Kidney capillary endothelial cell (primary cell): ENCODE data around the gene NTSR2.

Source experiments
- DNase-seq: peaks from one replicate; pipeline ENCODE4 v3.0.0-alpha.2; 2018; ENCODE audit warnings: low spot score

Gene NTSR2

DNA sequence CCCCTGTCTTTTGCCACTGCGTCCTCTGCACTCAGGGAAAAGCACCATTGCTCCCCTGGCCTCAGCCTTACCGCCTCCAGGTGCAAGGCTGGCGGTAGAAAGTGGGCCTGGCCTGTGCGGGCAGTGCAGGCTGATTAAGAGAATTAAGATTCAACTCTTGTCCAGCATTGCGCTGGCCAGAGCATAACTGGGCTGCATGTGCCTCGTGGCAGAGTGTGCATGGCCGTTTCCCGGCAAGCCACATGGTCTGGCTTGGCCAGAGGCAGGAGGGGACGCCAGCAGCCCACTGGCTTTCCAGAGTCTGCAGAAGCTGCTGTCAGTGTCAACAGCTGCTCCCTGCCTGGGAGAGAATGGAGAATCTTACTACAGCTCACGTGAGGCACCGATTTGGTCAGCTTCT, 12.3 kb downstream of the NTSR2 start:
- DNase-seq, result no peak

DNA sequence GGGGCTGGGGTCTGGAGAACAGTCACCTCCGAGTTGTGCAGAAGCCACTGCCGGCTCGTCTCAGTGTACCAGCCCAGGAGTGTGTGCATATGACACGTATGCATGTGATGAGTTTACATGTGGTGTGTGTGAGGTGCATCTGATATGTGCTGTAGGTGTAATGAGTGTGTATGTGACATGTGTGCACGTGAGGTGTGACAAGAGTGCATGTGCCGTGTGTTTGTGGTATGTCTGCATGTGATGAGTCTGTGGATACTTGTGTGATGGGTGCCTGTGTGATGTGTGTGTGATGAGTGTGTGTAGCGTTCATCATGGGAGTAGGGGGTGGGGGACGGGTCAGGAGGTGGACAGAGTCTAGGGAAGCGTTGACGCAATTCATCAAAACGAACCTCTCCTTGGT, 12.8 kb downstream of the NTSR2 start:
- DNase-seq, result no peak

DNA sequence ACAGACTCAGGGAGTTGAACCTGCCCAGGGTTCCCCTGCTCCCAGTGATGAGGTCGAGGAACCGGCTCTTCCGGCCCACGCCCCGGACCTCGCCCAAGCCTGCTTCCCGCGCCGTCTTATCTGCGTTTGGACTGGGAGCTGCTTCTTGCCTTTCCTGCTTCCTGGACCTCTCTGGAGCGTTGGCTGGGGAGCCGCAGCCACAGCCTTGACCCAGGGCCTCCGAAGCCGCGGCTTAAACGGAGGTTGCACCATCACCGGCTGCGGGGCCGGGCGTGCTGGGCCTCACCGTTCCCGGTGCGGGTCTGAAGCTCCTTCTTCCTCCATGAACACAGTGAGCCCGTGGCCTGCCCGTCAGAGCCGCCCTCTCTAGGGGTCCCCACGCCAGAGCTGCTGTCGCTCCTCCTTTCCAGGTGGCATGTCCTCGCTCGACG, 13.3 kb downstream of the NTSR2 start:
- DNase-seq, result no peak

DNA sequence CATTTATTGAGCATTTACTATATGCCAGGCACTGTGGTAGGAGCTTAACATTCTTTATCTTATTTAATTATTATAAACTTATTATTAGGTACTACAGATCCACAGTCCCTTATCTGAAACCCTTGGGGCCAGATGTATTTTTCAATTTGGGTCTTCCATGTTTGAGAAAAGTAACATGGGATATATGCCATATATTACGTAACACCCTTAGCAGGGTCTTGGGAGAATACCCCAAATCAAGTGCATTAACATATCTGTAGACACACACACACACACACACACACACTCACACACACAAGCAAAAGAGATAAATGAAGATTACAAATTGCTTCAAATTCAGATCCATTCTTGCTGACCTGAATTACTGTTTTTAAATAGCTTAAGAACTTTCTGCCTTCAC, 13.7 kb downstream of the NTSR2 start:
- DNase-seq, result no peak

DNA sequence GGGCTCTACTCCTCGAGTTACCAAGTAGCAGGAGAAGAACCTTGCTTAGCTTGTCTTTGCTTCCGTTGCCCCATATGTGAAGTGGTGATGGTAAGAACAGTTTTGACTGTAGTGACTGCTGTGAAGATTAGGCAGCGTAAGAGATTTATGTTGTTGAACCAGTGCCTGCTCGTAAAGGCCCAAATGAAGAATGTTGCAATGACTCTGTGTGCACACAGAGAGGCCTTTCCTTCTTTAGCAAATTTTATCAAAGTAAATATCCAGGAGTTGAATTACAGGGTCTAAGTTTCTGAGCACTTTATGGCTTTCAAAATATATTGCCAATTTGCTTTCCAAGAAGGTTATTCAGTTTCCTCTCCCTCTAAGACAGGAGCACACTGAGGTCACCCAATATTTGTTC, 14.5 kb downstream of the NTSR2 start:
- no peak for DNase-seq

DNA sequence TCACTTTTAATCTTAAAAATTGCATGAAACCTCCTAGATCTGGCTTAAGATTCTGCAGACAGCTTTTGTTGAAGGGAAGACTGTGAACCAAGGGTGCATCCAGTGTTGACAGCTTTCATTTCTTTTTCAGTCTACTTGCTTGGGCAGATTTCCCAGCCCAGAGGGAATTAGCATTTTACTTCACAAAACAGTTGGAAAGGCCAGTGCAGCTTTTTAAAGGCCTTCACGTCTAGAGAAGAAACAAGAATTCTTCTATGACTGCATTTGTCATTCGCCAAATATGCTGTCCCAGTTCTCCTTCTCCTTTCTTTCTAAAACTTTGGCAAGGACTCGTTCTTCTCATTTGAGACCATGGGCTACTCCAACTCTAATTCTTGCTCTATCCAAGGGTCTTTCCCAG, 17.4 kb downstream of the NTSR2 start:
- DNase-seq, result no peak

DNA sequence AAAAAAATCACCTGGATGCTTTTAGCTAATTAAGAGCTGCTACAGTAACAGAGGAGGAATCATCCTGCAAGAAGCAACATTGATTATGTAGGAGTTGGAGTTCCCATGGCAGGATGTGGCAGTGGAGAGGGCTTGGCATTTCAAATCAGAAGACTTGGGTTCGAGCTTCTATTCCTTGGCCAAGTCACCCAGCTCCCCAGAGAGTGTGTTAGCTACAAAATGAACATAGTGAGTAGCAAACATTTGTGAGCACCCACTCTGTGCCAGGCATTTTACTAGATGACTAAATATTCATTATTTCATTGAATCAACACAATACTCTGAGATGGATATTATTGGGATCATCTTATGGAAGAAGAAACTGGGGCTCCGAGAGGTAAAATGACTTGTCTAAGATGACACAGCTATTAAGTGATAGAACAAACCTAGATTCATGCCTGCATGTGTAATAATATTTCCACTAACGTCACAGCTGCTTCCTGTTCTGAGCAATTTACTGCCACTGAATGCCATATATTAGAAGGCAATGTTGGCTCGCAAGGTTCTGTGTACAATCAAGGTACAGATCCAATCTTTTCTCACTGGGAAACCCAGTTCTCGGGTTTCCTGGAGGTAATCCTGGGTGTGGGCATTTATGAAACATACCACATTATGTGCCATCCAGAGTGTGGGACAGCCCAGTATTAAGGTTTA, 18.0 kb downstream of the NTSR2 start:
- no peak for DNase-seq

DNA sequence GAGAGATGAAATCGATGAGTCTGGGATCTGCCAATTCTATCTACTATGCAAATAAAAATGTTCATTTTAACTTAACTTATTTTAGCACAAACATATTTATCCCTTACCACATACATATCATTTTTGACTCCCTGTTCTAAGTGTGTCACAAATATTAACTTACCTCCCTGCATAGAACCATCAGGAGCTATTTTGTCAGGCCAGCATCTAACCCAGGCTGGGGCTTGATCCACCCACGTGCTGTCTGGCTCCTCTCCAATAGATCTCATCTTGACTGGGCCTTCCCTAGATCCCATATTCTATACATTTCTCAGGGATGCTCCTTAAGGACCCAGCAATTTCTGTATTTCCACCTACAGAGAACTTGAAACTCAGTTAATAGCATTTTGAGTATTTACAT, 20.9 kb downstream of the NTSR2 start:
- DNase-seq, result no peak

DNA sequence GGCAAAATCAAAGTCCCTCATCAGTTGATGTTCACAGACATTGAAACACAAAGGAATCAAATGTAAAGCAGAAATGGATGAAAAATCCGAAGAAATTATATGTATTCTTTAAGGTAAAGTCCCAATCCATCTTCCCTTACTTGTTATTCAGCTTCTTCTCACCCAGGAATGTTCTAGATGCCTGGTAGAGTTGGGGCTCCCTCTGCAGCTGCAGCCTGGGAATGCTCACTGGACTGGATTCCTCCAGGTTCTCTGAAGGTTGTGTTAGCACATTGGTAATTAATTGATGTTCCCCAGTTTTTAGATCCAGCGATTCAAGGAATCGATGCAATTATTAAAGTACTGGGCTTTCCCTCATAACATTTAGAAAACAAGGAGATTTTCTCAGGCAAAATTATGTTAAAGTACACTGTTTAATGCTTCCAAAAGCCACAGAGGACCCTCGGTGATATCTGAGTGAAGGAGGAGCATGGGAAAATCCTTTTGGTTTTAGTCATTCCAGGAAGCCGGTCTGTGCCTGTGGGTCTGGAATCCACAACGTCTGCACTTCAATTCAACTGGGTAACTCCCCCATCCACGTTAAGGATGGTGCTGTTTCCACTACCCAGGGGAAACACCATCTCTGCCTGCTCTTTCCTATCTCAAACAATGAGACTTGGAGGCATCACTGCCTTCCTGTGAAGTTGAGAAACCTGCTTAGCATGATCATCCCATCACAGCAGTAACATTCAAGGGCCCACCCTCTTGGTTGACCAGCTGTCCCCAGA, 22.0 kb downstream of the NTSR2 start:
- no peak for DNase-seq

DNA sequence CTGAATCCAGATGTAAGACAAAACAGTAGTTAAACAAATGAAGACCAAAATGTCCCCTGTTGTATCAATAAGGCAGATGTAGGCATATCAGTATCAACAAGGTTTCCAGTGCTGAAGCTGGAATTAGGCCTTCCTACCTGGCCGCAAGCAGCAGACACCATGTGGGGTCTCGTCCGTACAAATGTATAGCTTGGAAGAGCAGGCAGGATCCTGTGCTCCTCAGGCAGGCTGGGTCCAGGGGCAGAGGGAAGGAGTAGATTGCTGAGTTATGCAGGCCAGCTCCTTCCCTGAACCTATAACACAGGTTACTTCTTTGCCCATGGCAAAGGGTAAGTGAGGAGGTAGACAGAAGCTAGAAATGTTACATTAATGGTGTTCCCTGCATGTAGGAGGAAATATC, 23.5 kb downstream of the NTSR2 start:
- DNase-seq, result no peak

DNA sequence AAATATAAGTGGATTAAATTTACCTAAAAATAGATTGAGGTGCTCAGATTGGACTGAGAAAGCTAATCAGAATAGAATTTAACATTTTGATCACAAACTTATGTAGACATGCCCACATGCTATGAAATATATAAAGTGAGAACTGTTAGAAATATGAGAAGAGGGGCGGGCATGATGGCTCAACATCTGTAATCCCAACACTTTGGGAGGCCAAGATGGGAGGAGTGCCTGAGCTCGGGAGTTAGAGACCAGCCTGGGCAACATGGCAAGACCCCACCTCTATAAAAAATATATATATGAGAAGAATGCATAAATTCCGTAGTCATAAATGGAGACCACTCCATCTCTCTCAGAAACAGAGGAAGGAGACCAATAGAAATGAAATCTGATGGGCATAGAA, 25.7 kb downstream of the NTSR2 start:
- DNase-seq, result no peak

DNA sequence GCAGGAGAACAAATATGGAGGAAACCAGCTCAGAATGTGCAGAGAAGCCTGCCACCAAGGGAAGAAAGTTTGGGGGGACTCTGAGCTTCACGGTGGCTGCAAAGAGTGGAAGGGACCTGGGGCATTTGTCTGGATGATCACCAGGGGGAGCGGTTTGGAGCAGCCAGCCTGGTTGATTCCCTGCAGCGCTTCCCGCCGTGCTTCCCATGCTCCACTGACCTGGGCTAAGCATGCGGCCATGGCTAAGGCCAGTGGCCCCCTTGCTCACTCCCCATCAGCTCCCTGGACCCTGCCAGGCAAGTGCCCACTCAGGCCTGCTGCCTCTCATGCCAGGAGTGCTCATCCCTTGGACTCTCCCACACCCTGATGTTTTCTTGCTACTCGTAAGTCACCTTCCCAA, 27.0 kb downstream of the NTSR2 start:
- DNase-seq, result no peak

DNA sequence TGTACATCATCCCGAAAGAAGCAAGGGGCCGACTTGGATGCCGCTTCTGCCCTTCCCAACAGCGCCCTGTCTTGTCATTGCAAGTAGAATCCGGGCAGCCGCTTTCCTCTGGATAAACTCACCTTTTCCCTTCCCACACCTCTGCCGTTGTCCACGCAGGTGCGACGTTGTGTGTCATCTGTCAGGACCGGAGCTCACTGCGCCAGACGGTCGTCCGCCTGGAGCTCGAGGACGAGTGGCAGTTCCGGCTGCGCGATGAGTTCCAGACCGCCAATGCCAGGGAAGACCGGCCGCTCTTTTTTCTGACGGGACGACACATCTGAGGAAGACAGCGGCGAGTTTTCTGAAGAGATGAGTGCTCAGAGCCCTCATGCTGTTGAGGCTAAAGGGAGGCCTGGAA, 29.9 kb downstream of the NTSR2 start:
- no peak for DNase-seq

DNA sequence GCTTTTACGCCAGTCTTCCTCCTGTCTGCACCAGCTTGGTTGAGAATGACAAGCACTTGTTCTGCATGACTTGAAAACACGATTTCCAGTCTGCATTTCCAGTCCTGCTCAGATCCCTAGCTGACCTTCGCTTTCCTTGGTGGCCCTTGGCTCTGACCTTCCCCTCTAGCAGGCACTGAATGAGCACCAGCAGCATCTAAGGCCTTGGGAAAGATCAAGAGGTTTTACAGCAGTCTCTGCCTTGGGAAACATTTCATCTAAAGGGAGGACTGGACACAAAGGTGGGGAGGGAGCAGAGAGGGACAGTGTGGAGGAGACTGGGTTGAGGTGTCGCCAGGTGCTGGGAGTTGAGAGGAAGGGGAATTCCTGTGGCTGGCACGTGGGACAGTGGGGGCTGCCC, 30.5 kb downstream of the NTSR2 start:
- no peak for DNase-seq

DNA sequence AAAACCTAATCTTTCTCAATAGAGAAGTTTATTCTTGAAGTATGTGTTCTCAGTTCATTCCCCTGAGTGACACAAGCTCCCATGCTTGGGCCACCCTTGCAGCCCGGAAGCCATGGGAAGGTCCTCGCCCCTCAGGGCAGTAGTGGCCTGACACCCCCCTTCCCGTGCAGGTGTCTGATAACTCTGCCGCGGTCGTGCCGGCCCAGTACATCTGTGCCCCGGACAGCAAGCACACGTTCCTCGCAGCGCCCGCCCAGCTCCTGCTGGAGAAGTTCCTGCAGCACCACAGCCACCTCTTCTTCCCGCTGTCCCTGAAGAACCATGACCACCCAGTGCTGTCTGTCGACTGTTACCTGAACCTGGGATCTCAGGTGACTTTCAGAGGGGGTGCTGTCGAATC, 32.4 kb downstream of the NTSR2 start:
- no peak for DNase-seq

DNA sequence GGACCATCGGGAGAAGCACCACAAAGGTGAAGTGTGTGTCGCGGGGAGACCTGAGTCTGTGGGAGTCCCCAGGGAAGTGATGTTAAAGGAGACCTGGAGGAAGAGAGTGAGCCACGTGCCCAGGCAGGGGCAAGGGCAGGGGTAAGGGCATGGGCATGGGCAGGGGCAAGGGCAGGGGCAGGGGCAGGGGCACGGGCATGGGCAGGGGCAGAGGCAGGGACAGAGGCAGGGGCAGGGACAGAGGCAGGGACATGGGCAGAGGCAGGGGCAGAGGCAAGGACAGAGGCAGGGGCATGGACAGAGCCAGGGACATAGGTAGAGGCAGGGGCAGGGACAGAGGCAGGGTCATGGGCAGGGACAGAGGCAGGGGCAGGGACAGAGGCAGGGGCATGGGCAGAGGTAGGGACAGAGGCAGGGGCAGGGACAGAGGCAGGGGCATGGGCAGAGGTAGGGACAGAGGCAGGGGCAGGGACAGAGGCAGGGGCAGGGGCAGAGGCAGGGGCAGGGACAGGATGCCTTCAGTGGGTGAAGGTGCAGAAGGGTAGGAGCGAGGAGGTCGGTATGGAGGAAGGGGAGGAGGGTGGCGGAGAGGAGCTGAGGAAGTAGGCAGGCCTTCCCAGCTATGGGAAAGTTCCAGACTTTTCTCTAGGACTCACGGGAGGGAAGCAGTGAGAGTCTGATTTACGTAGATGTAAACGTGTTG, 33.3 kb downstream of the NTSR2 start:
- no peak for DNase-seq

DNA sequence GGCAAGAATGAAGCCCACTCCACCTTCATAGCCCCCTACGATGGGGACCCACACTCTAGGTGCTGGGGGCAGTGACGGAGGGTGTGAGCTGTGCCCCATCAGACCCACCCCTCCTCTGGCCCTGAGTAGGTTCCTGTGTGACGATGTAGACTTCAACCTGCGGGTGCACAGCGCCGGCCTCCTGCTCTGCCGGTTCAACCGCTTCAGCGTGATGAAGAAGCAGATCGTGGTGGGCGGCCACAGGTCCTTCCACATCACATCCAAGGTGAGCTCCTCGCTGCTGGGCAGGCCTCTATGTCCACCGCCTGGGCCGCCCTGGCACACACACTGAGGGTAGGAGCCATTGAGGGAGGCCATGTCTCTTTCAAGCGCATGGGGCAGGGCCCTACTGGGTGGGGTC, 34.9 kb downstream of the NTSR2 start:
- DNase-seq, result no peak

DNA sequence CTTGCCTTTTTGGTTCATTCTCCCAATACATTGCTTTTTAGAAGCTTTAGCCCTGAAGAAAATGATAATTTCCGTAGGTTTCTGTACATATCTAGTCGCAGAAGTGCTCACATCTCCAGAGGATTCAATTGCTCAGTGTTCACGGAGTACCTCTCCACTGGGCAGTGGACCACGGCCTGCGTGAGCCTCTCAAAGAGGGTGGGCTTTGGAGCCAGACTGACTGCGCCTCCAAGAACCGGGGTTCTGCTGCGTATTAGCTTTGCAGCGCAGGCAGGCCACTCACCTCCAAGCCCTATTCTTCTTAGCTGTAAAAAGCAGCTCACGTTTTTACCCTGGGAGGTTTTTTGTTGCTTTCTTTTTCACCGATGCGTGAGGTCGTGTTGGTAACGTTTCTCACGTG, 35.4 kb downstream of the NTSR2 start:
- no peak for DNase-seq

DNA sequence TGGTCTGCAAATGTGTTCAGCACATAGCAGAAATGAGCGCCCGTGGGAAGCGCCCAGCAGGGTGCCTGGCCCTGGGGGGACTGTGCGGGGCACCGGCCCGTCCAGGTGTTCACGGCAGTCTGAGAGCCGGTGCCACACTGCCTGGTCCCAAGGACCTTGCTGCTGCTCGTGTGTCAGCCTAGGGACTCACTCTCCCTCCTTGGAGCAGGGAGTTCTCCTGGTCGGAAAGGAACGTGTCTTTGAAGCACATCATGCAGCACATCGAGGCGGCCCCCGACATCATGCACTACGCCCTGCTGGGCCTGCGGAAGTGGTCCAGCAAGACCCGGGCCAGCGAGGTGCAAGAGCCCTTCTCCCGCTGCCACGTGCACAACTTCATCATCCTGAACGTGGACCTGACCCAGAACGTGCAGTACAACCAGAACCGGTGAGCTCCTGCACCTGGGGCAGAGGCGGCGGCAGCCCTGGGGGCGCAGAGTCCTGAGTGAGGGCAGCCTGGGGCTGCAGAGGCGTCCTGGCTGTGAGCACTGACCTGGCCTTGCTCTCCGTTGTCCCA, 36.0 kb downstream of the NTSR2 start:
- no peak for DNase-seq

DNA sequence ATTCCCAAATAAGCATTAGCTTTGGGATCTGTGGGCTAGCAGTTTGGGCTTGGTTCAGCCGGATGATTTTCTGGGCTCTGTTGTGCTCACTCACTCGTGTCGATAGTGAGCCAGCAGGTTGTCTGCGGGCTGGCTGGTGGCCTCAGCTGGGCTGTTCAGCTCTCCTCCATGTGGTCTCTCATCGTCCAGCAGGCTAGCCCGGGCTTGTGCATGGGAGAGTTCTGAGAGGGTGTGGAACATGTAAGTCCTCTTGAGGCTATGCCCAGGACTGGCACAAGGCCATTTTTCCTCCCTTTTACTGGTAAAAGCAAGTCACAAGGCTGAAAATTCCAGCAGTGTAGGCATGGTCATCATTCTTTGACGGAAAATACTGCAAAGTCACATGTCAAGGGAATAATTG, 38.5 kb downstream of the NTSR2 start:
- no peak for DNase-seq

DNA sequence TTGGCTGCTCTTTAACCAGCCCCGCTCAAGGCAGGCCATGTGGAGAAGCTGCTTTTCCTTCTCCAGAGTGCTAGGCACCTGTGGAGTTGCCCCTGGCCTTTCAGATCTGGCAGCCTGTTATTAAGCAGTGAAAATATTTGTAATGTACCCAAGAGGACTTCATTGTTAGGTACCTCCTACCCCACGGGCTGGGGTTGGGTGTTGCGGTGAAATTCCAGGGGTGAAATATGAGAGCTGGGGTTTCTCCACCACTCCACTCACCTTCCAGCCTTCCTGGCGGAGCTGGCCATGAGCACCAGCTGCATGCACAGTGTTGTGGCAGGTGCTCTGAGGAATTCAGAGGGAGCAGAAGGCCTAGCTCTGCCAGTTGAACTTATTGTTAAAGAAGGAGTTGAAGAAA, 39.1 kb downstream of the NTSR2 start:
- no peak for DNase-seq

DNA sequence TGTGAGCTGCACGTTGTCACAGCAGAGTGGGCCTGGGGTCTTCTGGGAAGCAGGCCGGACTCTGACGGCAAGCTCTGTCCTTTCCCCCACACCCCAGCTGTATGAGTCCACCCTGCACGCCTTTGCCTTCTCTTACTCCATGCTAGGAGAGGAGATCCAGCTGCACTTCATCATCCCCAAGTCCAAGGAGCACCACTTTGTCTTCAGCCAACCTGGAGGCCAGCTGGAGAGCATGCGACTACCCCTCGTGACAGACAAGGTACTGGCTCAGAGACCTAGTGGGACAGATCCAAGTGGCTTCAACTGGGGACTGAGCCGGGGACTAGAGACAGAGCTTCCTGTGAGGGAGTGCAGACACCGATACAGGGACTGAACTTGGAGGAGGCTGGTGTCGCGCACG, 40.1 kb downstream of the NTSR2 start:
- DNase-seq, result no peak

DNA sequence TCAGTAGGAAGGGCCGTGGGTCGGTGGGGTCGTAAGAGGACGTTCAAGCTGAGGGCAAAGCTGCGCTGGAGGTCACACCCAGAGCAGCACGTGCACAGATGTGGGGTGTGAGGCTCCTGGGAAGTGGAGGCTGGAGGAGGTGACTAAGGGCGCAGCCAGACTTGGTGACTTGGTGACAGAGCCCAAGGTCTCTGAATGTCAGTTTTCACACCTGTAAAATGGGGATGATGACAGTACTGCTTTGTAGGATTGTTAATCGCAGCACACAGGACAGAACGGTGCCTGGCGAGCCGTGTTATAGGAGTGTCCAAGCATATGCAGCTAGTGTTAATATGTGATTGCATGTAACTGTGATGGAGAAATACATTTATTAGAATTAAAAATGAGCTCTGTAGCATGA, 40.8 kb downstream of the NTSR2 start:
- no peak for DNase-seq
